ENCODE measurements around the gene BCAS3.
A peak's percentile ranks its signal among the peaks of the same experiment; 100 is the strongest.

BCAS3 gene

DNA sequence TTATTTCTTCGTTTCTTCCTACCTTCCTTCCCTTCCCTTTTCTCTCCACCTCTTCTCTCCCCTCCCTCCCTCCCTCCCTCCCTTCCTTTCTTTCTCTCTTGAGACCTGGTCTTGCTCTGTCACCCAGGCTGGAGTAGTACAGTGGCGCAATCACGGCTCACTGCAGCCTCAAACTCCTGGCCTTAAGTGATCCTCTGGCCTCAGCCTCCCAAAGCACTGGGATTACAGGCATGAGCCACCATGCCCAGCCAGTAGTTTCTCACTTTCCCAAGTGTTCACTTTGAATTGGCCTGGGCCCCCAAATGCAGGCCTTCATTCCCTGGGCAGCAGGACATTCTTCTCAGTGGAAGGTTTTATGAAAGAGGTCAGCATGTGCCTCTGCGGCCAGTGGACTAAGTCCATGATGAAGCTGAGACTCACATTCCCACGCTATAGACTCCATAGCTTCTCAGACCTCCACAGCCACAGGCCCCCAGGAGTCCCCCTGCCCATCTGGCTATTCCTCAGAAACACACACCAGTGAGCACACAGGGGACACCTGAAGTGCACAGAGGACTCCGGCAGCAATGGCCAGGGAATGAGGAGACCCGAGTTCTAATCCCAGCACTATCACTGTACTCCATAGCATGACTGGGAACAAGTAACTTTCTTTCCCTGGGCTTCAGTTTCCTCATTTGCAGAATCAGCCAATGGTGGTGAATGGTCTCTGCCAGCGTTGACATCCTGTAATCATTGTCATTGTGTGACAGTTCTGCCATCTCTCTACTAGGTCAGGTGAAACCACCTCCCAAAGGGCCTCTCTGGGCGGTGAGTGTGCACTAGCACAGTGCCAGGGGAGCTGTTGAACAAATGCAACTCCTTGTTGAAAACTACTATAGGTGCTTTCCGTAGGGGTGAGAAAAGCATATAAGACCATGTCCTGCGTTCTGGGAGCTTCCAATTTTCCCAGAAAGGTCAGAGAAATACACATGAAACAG is 652.8 kb downstream of the BCAS3 start:
- no peak for DNase-seq

GRCh38 chr17:61331178-61331577 is 653.5 kb downstream of the BCAS3 start:
- DNase-seq = no peak

DNA sequence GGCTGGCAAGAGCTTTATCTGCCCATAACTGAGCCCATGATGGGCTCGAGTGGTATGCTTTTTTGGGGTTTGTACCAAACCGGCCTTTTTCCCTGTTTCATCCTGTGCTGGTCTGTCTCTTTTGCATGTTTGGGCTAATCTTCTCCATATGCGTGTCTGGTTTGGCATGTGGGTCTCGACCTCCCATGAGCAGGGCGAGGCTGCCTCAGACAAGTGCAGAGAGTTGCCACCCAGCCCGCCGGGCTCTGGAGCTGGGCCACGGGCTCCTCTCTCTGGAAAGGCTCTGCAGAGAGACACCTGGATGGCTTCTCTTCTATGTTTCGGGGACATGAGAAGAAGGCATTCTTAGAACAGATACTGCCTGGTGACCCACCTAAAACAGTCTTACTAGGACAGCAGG is 654.2 kb downstream of the BCAS3 start:
- DNase-seq = no peak

DNA sequence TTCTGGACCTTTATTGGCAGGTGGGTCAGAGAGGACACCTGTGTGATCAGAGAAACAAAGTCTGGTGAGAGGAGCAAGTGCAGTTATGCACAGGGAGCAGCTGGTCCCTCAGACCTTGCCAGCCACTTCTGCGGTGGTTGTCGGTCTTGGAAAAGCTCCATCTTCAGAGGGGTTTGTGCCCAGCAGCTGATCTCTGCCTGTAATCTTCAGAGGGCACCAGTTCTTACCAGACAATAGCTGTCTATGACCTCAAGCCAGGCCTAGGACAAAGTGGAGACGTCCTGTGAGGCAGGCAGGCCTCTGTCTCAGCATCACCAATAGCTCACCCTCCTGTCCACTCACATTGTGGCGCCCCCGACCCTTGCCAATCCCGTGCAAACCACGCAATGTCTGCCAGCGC is 655.5 kb downstream of the BCAS3 start:
- DNase-seq = no peak

- no peak for DNase-seq
Measured at GRCh38 chr17:61334673-61335072, 657.0 kb downstream of the BCAS3 start.

- no peak for DNase-seq
Measured at GRCh38 chr17:61335105-61335844, 657.6 kb downstream of the BCAS3 start.

GRCh38 chr17:61335845-61336655 is 658.4 kb downstream of the BCAS3 start:
- DNase-seq = no peak

DNA sequence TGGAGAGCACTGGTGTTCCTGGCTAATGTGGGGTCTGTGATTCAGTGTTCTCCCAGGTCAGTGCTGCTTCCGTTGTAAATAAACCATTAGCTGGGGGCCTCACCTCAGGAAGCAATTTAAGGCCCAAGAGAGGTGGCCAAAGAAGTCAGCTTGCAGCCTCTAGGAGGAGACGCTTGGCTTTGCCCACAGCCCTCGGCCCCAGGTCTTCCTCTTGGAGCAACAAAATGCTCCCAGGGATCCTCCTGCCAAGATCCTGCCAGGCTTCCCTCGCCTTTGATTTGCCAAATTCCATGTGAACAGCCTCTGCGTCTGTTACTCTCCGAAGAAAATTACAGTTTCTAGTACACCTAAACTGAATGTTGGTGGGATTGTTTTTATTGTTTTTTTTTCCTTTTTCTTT is 659.6 kb downstream of the BCAS3 start:
- DNase-seq = no peak

DNA sequence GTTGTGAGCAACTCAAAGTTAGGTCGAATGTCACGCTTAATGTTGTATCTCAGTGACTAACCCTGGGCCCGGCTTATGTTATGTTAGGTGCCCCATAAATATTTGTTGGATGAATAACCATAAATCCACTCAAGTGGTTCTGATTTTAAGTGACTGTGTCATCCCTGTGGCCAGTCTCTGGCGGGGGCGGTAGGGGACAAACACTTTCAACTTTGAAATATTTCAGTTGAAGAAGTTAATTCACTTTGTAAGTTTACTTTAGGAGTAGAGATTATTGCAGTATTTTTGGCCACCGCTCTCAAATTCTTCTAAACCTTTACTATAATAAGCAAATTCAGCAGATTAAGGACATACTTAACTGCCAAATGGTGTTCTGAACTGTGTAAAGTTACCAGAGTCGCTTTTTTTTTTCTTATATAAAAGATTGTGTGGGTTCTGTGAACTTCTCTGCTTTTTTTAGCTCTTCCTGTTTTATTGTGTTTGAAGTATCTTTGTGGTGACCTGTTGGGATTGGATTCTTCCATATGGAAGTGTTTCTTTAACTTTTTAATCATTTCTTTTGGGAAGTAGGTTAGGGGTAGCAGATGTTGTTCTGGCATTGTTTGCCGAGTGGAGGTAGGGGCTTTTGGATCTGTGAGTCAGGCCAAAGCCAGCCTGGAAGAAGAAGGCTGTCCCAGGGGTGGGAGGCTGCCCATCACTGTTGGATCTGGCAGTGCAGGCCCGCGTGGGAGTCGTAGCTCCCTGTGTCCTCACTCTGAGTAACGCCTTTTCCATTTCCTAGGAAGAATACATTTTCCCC is 660.5 kb downstream of the BCAS3 start:
- no peak for DNase-seq

DNA sequence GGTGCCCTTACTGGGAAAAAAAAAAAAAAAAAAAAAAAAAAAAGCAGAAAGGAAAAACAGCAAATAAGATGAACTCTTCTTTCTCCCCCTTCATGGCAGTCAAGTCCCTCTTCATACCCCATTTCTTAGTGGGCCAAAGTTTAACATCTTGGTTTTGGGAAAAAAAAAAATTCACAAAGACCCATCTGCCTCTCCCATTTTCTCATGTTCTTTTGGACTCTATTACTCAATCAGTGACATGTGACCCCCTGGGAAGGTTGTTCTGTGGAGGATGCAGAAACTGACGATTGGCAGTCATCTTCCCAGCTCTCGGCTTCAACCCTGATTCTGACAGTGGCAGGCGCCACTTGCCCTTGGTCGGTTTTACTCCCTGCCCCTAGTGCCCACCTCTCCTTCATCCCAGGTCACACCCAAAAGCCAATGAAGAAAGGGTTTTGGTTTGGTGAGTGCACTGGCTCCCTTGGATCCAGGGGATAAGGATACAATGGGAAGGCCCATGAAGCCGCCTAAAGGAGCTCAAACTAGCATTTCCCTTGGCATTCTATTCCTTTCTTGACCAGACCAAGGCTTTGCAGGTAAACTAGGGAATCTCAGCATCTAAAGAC is 661.3 kb downstream of the BCAS3 start:
- no peak for DNase-seq

DNA sequence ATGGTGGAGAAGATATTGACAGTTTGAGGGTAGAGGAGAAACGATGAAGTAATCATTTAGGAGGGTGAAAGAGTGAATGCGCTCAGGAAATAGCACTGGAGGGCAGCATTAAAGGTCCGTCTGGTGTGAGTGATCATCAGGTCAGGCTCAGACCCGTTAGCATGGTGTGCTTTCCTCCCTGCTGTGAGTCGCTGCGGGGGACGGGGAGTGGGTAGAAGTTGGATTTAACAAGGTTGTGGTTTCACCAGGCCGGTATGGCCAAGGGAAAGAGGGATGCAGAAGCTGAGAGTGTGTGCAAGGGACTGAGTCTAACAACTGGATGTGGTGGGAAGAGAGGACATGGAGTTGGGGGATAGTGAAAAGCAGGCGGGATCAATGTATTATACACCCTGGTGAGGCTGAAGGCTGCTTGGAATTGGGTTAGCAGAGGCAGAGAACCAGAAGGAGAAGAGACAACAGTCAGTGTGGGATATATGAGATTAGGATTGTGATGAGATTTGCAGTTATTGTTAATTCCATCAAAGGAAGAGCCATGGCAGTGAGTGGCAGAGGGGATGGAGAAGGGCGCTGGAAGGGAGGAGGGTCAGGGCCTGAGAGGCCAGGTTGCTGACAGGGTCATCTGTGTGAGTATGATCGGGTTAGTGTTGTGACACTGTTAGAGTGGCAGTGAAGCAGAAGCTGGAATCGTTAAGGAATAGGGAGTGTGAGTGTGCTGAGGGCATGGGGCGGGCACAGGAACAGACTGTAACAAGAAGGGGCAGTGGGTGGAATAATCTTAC is 663.0 kb downstream of the BCAS3 start:
- no peak for DNase-seq

GRCh38 chr17:61343576-61343975 is 665.9 kb downstream of the BCAS3 start:
- no peak for DNase-seq

DNA sequence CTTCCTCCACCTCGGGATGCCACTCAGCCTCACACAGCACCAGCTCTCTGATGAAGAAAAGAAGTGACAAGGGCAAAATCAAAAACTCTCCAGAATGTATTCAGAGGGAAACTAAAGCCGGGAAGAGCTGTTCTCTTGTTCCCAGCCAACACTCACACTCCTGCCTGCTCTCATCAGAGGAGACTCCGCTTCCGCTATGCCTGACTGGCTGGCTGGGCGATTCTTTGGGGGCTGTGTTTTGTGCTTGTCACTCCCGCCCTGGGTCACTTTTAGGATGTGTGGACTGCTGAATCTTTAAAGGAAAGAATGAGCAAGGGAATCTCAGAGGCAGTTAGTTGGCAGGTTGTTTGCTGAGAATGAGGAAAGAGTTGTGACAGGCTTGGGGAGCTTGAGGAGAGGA is 667.4 kb downstream of the BCAS3 start:
- no peak for DNase-seq

GRCh38 chr17:61345825-61346666 is 668.4 kb downstream of the BCAS3 start:
- no peak for DNase-seq

DNA sequence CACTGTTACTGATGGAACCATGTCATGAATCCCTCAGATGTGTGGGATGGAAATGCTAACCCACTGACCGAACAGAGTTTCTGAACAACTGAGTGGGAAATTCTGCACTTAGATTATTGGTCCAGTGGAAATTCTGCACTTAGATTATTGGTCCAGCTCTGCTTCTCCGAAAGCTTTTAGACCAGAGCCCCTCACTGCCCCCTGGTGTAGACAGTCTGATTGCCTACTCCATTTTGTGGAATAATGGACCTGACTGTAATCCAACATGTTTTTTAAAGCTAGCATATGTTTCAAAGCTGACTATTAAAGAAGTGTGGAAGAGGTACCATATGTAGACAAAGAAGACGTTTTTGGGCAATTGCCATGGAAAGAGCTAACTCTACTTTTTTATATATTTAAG is 671.7 kb downstream of the BCAS3 start:
- no peak for DNase-seq

- no peak for DNase-seq
Measured at GRCh38 chr17:61351745-61352407, 674.2 kb downstream of the BCAS3 start.

- DNase-seq = no peak
Measured at GRCh38 chr17:61352408-61352770, 674.7 kb downstream of the BCAS3 start.

- peak in 1 of 2 experiments; percentile 25 for DNase-seq
Measured at GRCh38 chr17:61352781-61353491, 675.3 kb downstream of the BCAS3 start.

DNA sequence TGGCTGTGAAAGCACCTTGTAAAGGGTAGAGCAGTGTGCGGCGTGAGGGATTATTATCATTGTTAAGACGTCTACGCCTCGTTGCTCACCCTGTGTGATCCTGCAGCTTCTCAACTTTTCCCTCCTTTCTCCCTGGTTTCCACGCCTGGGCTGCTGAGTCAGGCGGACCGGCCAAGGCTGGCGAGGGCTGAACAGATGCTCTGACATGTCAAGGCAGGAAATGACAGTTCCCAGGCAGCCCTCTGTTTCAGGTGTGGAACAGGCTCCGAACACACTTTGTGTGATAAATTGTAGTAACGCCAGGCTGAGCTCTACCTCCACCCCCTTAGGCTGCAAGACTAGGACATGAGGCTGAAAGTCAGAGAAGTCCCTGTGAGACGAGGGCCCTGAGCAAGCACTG is 676.0 kb downstream of the BCAS3 start:
- no peak for DNase-seq

All from NCI-H526 (cell line).